Sigmoid colon (tissue), 4 donors: ENCODE results near the gene CCNE1.

Experiments
- POLR2AphosphoS5 ChIP-seq, 4 donors: sonication (generic); formaldehyde crosslinking; IDR thresholded peaks; one replicate each; pipeline ENCODE4 v1.6.1; 2017; ENCODE audit warnings: antibody characterized with exemption in 4 of 4
- TF ChIP-seq, protein P1 (sequence below), 4 experiments: fragments of 450-650 bp in 3 of 4; fragments of 200-600 bp in 1 of 4; IDR thresholded peaks; one replicate each; pipeline ENCODE4 v1.5.1; 2016 to 2019; ENCODE audit warnings: antibody characterized with exemption in 4 of 4, mild to moderate bottlenecking in 3 of 4, moderate library complexity in 2 of 4

- TF ChIP-seq, protein P1, sequence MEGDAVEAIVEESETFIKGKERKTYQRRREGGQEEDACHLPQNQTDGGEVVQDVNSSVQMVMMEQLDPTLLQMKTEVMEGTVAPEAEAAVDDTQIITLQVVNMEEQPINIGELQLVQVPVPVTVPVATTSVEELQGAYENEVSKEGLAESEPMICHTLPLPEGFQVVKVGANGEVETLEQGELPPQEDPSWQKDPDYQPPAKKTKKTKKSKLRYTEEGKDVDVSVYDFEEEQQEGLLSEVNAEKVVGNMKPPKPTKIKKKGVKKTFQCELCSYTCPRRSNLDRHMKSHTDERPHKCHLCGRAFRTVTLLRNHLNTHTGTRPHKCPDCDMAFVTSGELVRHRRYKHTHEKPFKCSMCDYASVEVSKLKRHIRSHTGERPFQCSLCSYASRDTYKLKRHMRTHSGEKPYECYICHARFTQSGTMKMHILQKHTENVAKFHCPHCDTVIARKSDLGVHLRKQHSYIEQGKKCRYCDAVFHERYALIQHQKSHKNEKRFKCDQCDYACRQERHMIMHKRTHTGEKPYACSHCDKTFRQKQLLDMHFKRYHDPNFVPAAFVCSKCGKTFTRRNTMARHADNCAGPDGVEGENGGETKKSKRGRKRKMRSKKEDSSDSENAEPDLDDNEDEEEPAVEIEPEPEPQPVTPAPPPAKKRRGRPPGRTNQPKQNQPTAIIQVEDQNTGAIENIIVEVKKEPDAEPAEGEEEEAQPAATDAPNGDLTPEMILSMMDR (IDR thresholded peaks at IDR 0.05): no peak
- no peak for TF ChIP-seq POLR2AphosphoS5 (IDR thresholded peaks at IDR 0.05)
These were observed 5.5 kb upstream of the CCNE1 start for GRCh38 chr19:29806098-29806866.
